Mucosa of descending colon (tissue), 3 donors: Measurements from ENCODE around the gene RASAL1. TPM values are rescaled to one million over a fixed set of nuclear protein-coding genes. Genes with fewer than 3 reads are reported as not detected.

Source experiments
- ATAC-seq: fragments of 200-7000 bp; cut with Tn5 transposase; one replicate; pipeline ENCODE4 v1.9.1; 2020; ENCODE audit warnings: mild to moderate bottlenecking, moderate library complexity
- DNase-seq, 3 donors: peaks; one replicate each; pipeline ENCODE4 v3.0.0-alpha.2; 2020
- H3K36me3 ChIP-seq: fragments of 200-600 bp; one replicate; pipeline ENCODE4 v1.8.0; 2021; ENCODE audit warnings: low read depth, mild to moderate bottlenecking
- H3K4me1 ChIP-seq: fragments of 200-600 bp; one replicate; pipeline ENCODE4 v1.8.0; 2021; ENCODE audit warnings: low read depth, mild to moderate bottlenecking
- H3K4me3 ChIP-seq: fragments of 200-600 bp; one replicate; pipeline ENCODE4 v1.8.0; 2021; ENCODE audit warnings: mild to moderate bottlenecking
- H3K9me3 ChIP-seq: fragments of 200-600 bp; one replicate; pipeline ENCODE4 v1.8.0; 2021; ENCODE audit warnings: mild to moderate bottlenecking
- CTCF ChIP-seq: fragments of 200-600 bp; IDR thresholded peaks from one replicate; pipeline ENCODE4 v1.8.0; 2022; ENCODE audit warnings: antibody characterized with exemption, mild to moderate bottlenecking
- intact Hi-C, 2 donors: fragments of 100-400 bp; cut with DNase I in 1 of 2; cut with micrococcal nuclease in 1 of 2; formaldehyde crosslinking; loops; one replicate each; pipeline versions ENCODE4 v1.11.0 to v1.11.1; 2022; cut with DNase I, micrococcal nuclease
- total RNA-seq, 3 donors: library from RNA; stranded (reverse); fragmentation: NEBNext Ultra II Directional in 2 of 3; extraction: Animal tissue kit (Norgen Biotek cat#: 25700) in 2 of 3; gene quantifications; one replicate each; pipeline versions ENCODE4 v1.2.1 to v1.2.4, GENCODE V29; 2021 to 2023
- donor health status: DM: no; HTN: no; CAD: no; lungs with moderate emphysema.
- donor health status: DM: no; HTN: no; CAD: no.
- donor health status: DM: no; HTN: yes; CAD: no.

Gene RASAL1
- total RNA-seq, 3 donors from 2014 or later, result 3.3 to 7.9 (median 6.5) TPM

GRCh38 chr12:113075137-113075683 lies 60.4 kb downstream of the RASAL1 start:
- DNase-seq (no peak), ATAC-seq (peak; percentile 72)
- Histone ChIP-seq H3K4me1 (no peaks in the 10 kb centered on the region), H3K4me3 (no peak overlapping the region), H3K36me3 (no peaks in the 10 kb centered on the region), H3K9me3 (no peaks in the 10 kb centered on the region)
- no peak for TF ChIP-seq CTCF
- intact Hi-C loops, result no loop called here

- TF ChIP-seq CTCF, result no peak
- ATAC-seq, result no peak
- Histone ChIP-seq H3K9me3 (no peaks in the 10 kb centered on the region), H3K4me1 (no peaks in the 10 kb centered on the region), H3K36me3 (no peaks in the 10 kb centered on the region), H3K4me3 (no peak overlapping the region)
- intact Hi-C loops, result no loop called here
- DNase-seq, result no peak
These were observed 62.0 kb downstream of the RASAL1 start for GRCh38 chr12:113073586-113073985.

- H3K4me3 ChIP-seq, result no peak overlapping the region
- intact Hi-C loops, result no loop called here
- no peak for DNase-seq
- no peaks in the 10 kb centered on the region for H3K36me3 ChIP-seq
- H3K4me1 ChIP-seq, result no peaks in the 10 kb centered on the region
- no peak for ATAC-seq
- no peak for TF ChIP-seq CTCF
- H3K9me3 ChIP-seq, result no peaks in the 10 kb centered on the region
These were observed 63.4 kb downstream of the RASAL1 start for GRCh38 chr12:113072136-113072535.

GRCh38 chr12:113071135-113072112 lies 64.1 kb downstream of the RASAL1 start:
- no peaks in the 10 kb centered on the region for H3K36me3 ChIP-seq
- ATAC-seq, result no peak
- no peak overlapping the region for H3K4me3 ChIP-seq
- no peak for TF ChIP-seq CTCF
- no peak for DNase-seq
- no peaks in the 10 kb centered on the region for H3K9me3 ChIP-seq
- no peaks in the 10 kb centered on the region for H3K4me1 ChIP-seq
- intact Hi-C loops, result no loop called here

- DNase-seq (peak; percentile 35 to 78 (median 48)), ATAC-seq (peak; percentile 59)
- intact Hi-C loops, result no loop called here
- Histone ChIP-seq H3K9me3 (no peaks in the 10 kb centered on the region), H3K36me3 (no peaks in the 10 kb centered on the region), H3K4me3 (no peak overlapping the region), H3K4me1 (no peaks in the 10 kb centered on the region)
- TF ChIP-seq CTCF, result no peak
These were observed 65.2 kb downstream of the RASAL1 start for GRCh38 chr12:113070117-113070906.
